Ammon's horn (tissue), 1 donor: ENCODE data around the gene TUBA4A.
A peak's percentile ranks its signal among the peaks of the same experiment; 100 is the strongest.

ENCODE experiments used
- DNase-seq: peaks from one replicate; pipeline ENCODE4 v3.0.0-alpha.2; 2016; ENCODE audit warnings: low spot score

TUBA4A gene

DNA sequence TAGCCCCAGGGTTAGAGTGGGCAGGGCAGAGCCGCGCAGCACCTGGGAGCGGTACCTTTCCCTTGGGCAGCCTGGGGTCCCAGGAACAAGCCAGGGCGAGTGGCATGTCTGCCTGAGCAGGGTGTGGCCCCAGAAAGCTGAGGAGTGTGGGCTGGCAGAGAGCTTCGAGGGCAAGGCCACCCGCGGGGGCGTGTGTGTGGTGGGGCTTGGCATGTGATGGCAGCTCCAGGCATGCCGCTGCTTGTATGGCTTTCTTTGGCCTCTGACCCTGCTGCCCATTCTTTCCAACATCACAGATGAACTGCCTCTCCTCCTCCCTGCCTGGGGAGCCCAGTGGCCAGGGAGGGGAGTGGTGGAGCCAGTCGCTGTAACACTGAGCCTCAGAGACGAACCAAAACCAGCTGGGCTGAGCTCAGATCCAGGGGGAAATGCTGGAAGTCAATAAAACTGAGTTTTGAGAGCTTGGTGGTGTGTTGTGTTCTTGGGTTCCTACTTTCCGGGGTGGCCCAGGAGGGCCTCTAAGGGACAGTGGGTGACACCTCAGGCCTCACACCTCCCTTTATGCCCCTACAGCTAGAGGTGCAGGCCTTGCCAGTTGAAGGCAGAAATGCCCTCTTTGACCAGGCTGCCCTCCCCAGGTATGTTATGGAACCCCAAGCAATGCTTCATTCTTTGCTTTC, 32.9 kb upstream of the TUBA4A start:
- peak; percentile 70 for DNase-seq

DNA sequence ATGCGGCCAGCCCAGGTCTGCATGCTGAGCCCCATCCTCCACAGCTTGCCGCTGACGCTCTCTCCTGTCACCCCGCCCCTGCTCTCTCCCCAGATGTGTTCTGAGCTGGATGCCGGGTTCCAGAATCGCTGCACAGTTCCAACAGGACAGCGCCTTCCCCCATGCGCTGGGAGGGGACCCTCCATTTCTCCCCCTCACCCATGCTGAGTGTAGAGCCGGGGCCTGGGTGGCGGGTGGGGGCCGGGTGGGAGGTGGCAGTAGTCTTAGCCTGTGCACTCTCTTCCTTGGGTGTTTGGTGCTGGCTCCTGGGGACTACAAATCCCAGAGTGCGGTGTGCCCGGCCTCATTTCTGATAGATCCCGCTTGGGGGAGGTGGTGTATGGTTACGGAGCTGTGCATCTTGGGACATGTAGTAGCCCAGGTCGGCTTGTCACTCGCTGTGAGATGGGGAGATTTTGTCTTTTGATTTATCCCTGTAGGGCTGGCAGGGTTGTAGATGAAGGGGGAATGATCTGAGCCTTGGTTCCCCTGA, 32.2 kb upstream of the TUBA4A start:
- DNase-seq: peak; percentile 76

DNA sequence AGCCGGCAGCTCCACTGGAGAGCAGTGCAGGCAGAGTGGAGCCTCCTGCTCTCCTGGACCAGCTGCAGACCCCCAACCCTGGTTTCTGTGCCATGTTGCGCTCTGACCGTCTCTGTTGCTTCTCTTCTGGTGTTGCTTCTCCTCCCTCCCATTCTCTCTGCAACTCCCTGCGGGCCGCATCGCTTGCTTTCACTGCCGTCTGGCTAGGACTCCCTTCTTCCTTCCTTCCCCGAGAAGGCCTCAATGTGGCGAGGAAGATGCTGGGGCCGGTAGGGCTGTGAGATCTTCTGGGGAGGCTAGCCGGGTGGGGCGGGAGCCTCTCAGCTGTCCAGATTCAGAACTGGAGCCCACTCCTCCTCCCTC, 31.6 kb upstream of the TUBA4A start:
- DNase-seq: no peak

DNA sequence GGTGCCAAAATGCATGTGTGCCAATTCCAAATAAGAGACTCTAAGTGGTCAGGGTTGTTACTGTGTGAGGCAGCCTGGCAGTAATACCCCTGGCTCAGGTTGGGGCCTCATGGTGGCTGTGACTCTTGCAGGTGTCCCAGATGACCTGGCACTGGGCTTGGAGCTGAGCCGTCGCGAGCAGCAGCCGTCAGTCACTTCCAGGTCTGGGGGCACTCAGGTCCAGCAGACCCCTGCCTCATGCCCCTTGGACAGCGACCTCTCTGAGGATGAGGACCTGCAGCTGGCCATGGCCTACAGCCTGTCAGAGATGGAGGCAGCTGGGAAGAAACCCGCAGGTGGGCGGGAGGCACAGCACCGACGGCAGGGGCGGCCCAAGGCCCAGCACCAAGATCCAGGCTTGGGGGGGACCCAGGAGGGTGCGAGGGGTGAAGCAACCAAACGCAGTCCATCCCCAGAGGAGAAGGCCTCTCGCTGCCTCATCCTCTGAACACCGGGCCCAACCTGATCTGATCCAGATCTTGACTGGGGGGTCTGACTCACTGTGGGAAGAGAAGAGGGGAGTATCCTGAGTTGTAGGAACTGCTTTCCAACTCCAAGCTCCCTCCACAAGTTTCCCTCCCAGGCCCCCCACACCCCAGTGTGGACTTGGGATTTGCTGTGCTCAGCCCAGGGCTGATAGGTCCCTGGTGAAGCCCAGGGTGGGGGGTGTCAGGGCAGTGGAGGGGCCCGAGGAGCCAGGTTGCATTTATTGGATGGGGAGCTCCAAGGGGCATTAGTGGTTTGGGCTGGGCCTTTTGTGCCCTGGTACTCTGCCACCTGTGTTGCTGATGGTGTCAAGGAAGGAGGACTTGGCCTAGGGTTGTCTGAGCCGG, 31.0 kb upstream of the TUBA4A start:
- no peak for DNase-seq

DNA sequence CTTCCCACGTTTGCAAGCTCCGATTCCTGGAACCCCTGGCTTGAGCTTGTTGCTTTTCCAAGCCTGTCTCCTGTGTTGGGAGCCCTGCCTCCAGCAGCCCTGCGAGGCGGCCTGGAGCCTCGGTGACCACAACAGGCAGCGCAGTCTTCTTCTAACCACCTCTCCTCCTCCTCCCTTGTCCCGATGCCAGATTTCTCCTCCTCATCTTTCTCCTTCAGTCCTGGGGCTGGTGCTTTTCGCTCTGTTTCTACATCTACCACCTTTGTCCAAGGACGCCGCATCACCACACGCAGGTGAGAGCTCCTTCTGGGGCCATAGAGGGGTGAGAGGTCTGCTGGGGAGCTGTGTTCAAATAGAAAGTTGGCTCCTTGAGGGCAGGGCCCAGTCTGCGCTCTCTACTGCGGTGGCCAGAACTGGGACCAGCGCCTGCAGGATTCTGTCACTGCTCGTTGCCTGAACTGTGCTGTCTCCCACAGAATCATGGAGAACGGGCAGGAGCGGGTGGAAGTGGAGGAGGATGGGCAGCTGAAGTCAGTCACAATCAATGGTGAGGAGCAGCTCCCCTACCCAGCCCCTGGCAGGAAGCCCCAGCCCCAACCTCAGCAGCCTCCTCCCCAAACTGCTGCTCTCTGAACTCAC, 29.3 kb upstream of the TUBA4A start:
- no peak for DNase-seq

DNA sequence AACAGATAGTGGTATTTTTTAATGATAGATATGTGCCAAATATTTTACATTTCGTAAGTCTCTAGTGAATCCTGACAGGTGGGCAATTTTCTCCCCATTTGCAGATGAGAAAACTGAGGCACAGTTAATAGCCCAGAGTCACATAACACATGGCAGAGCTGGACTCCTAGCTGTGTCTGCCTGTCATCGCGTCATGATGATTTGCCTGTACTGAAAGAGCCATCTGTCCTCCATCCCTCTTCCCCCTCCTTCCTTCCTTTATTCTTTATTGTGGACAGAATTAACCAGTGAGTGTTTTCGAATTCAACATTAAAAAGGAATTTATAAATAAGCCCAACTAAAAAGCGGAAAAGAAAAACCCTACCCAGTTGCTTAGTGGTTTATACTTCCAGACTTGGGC, 28.7 kb upstream of the TUBA4A start:
- peak; percentile 92 for DNase-seq

DNA sequence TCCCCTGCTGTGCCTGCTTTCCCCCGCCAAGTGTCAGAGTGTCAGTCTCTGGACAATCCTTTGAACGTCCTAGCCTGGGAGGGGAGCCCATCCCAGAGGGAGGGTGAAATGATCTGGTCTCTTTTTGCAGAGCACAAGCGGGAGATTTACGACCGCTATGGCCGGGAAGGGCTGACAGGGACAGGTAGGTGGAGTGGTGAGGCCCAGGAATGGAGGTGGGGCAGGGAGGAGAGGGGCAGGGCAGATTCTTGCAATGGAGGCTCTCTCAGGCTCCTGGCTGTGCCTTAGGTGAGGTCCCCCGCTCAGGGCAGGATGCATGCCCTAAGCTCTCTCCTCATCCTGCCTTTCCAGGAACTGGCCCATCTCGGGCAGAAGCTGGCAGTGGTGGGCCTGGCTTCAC, 27.9 kb upstream of the TUBA4A start:
- no peak for DNase-seq

DNA sequence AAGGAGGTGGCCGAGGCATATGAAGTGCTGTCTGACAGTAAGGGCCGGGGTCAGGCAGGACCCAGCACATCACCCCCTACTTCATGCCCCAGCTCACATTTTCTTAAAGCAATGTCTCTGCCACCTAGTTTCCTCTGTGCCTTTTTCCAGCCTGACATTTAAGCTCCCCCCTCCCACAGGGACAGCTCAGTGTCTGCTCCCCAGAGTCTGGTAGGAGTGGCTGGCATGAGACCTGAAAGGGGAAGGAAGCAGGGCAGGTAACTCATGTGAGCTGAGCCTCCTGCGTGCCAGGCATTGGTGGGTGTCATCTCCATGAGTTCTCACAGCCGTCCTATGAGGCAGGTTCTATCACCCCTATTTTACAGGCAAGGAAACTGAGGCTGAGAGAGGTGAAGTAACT, 26.9 kb upstream of the TUBA4A start:
- DNase-seq: no peak

DNA sequence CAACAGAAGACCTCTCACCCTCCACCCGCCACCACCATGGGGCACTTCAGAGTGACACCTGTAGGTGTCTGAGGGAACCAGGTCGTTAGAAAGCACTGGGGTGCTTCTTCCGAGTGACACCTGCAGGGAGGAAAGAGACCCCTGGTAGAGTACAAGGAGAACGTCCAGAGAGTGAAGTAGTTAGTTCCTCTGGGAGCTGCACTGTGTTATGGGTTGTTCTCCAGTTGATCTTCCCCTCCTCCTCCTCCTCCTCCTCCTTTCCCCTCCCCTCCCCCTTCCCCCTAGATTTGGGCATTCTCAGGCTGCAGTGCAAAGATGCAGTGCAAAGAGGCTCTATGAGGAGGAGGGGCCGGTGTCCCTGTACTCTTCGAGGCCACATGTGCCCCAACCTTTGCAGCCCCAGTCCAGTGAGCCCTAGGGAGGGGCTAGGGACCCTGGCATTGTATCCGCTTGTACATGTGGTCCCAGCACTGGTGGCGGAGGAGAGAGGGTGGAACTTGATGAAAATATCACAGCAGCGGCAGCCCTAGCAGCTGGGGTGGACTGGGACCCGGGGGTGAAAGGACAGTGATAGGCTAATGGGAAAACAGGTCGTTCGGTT, 26.3 kb upstream of the TUBA4A start:
- no peak for DNase-seq

DNA sequence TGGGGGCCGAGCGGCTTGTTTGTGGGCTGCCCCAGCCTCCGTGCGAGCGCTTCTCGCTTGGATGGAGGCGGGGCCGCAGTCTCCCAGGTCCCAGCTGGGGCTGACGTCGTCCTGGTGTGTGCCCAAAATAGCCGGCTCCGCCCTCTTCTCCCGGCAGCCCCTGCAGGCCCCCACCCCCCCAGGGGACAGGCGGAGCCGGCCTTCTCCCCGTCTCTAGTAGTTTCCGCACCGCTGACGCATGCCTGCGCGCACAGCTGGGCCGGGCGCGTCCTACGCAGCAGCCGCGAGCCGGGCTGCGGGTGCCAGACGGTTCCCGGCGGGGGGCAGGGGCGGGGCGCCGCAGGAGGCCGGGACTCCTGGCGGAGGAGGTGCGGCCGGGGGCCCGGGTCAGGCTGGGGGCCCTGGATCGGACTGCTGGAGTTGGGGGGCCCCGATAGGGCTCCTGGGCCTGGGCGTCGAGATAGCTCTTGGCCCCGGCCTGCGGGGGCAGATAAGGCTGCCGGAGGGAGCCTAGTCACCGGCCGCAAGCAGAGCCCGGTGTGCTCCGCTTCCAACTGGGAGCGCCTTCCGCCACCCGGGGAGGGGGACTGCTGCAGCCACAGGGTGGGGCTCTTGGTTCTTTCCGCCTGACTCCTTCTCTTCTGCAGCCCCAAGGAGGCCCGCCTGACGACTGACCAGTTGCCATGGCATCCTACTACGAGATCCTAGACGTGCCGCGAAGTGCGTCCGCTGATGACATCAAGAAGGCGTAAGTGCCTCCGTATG, 25.6 kb upstream of the TUBA4A start, which contains the start of gene DNAJB2:
Gene DNAJB2 (plus strand): TSS at position 216 of the 765 bp plus-strand sequence. CDS start 468 bp downstream, at position 684.
- peak; percentile 98 for DNase-seq

DNA sequence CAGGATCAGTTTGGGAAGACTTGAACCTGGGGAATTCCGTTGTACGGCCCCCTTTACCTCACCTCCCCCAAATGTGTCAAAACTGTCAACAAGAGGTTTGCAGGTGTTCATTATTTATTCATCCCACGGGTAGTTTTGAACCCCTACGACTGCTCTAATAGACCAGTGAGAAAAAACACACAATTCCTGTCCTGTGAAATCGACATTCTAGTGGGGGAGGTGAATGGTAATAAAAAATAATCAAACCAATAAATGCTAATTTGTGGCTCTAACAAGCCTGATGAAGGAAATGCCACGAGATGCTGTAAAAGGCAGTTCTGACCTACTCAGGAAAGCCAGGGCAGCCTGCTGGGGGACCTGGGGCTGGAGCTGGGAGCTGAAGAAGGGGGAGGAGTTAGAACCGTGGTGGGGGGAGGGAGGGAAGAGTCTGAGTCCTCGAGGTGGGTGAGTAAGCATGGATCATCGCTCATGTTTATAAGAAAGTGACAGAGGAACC, 25.0 kb upstream of the TUBA4A start:
- no peak for DNase-seq

DNA sequence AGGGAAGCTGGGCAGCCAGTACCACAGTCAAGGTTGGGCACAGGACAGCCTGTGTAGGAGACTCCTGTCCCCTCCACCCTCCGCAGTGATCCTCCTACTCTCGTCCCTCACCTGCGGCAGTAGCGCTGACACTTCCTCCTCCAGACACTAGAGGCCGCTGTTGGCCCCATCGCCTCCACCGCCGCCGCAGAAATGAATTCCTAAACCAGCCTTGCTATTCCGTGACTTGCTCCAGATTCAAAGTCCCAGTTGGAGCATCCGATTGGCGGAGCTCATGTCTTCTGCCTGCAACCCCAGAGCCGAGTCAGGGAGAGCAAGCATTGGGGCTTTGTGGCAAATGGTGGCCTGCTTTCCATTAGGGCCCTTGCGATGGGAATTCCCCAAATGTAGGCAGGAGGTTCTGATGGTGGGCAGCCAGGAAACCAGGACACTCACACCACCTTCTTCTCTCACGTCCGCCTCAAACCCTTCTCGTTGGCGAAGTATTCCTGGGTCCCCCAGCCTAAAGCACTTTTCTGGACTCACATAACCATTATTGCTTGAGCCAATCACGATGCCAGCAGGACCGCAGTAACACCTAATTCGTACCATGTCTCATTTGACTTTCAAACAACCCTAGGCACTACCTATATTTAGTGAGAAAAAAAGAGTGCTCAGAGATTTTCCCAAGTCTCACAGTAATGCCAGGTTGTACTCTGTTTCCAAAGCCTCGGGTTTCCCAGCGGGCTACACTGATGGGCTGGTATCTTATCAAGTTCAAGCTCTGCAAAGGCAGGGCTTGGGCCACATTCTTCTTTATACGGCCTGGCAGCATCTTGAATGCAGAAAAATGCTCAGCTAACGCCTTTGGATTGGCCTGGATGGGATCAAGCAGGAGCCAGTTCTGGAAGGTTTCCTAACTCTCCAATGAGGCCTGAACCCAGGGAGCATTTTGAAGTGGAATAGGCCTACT, 24.3 kb upstream of the TUBA4A start:
- peak; percentile 87 for DNase-seq

DNA sequence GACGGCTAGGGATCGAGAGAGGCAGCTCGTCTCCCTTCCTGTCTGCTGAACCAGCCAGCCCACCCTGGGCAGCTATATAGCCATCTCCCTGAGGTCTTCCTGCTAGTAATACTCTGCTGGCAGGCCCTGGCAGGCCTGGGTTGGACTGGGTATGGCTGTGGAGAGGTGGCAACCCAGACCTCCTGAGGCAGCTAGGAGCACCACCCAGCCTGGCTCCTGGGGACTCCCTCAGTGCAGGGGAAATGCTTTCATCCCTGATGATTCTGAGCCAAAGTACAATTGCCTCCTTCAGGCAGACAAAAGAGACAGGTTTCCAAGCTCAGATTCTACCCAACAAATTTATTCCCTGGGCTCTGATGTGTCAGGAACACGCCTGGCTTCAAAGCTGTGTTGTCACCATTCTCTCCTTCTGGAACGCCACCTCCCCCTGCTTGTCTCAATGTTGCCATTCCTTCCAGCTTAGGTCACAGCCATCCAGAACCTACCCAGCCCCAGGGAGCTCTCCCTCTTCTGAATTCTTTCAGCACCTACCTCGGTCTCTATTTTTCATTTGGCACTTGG, 20.7 kb upstream of the TUBA4A start:
- no peak for DNase-seq

DNA sequence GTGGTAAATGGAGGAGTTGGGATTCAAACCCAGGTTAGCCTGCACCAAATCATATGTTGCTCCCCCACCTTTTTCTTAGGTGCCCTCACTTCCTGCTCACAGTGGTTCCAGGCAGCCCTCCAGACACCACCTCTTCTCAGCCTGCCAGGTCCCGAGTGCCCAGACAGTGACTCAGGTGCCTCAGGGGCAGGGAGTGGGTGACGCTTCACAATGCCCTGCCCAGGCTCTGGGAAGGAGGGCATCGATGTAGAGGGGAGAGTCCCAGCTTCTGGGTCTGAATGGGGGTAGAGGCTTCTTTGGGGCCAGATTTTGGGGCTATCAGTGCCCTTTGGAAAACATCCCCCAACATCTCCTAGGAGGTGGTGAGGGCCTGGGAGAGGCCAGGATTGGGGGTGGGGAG, 20.2 kb upstream of the TUBA4A start:
- DNase-seq: no peak

DNA sequence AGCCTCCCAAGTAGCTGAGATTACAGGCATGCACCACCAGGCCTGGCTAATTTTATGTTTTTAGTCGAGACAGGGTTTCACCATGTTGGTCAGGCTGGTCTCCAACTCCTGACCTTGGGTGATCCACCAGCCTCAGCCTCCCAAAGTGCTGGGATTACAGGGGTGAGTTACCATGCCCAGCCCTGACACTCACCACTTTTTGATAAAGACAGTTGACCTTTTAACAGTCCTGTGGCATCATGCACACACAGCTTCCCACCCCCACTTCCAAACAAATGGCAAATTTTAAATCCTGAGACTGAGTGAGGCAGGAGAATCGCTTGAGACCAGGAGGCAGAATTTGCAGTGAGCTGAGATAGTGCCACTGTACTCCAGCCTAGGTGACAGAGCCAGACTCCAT, 19.3 kb upstream of the TUBA4A start:
- no peak for DNase-seq

DNA sequence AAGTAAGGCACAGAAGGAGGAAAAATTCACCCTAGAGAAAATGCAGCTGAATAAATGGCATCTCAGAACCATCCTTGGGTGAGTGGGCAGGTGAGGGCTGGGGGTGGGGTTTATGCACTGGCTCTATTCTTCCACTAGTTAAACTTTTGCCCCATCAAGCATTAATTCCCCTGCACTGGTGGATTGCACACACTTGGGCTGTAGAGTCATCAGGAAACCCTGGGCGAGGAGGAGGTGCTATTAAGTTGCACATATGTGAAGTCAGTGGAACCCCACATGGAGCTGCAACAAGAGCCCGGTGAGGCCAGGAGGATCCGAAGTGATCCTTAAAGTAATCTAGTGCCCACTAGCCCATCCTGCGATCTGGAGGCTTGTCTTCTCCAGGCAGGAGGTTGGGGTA, 18.6 kb upstream of the TUBA4A start:
- no peak for DNase-seq

DNA sequence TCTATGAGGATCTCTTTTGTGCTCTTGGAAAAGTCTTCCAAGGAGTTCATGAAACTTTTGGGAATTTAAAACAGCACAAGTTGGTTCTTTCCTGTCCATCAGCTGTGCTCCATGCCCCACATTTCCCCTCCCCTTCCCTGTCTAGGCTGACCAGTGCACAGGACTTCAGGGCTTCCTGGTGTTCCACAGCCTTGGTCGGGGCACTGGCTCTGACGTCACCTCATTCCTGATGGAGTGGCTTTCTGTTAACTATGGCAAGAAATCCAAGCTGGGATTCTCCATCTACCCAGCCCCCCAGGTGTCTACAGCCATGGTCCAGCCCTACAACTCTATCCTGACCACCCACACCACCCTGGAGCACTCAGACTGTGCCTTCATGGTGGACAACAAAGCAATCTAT, 17.3 kb upstream of the TUBA4A start:
- no peak for DNase-seq

DNA sequence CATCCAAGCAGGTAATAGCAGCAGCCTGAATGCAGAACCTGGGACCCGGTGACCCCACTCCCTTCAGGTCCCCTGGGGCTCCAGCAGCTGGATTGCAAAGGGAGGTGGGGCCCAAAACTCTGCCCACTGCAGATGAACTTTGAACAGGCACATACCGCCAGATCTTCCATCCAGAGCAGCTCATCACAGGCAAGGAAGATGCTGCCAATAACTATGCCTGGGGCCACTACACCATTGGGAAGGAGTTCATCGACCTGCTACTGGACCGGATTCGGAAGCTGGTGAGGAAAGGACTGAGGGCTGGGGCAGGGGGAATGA, 16.3 kb upstream of the TUBA4A start:
- no peak for DNase-seq

DNA sequence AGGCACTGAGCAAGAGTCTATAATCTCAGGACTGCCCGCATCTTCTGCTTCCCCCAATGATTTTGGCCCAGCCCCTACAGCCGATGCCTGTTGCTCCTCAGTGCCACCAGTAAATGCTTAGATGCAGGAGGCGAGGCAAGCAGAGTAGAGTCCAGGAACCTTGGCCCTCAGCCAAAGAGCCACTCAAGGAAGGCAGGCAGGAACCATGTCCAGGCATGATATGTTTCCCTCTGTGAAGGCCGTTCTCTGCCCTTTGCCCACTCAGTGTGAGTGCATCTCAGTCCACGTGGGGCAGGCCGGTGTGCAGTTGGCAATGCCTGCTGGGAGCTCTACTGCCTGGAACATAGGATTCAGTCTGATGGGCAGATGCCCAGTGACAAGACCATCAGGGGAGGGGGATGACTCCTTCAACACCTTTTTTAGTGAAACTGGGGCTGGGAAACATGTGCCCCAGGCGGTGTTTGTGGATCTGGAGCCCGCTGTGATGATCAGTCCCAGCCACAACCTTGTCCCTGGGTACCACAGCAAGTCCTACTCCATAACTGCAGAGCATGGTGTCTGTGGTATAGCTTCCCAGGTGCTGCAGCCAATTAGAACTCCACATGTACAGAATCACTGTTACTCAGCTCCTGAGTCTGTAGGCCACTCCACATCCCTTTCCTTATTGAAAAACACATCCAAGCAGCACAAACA, 15.8 kb upstream of the TUBA4A start:
- DNase-seq: no peak
